PFSK-1 (cell line): ENCODE data around the gene STAB1.
A peak's percentile ranks its signal among the peaks of the same experiment; 100 is the strongest.

Experiments
- FOXP2 ChIP-seq: optimal IDR thresholded peaks from 2 replicates; pipeline ENCODE3; 2011; ENCODE audit warnings: borderline replicate concordance, control low read depth, inconsistent platforms; ENCODE audit not compliant: insufficient read depth; ENCODE audit errors: extremely low read length, extremely low read depth
- POLR2AphosphoS5 ChIP-seq: IDR thresholded peaks from 2 replicates; pipeline ENCODE4 v1.6.1; 2012; ENCODE audit warnings: low read depth, mild to moderate bottlenecking, control low read depth, low read length, moderate library complexity
- REST ChIP-seq, 2 experiments: IDR thresholded peaks; 2 replicates each; pipeline versions ENCODE4 v1.6.1 to v1.8.0; 2011 to 2012; ENCODE audit warnings: low read depth in 2 of 2, low read length in 2 of 2, control low read depth in 1 of 2, inconsistent platforms in 1 of 2, mild to moderate bottlenecking in 1 of 2, moderate library complexity in 1 of 2; ENCODE audit not compliant: insufficient read depth in 1 of 2
- SIN3A ChIP-seq: IDR thresholded peaks from 2 replicates; pipeline ENCODE4 v1.6.1; 2012; ENCODE audit warnings: mild to moderate bottlenecking, low read length, moderate library complexity, borderline replicate concordance; ENCODE audit not compliant: insufficient read depth
- TAF1 ChIP-seq: IDR thresholded peaks from 2 replicates; pipeline ENCODE4 v1.6.1; 2012; ENCODE audit warnings: low read length, control low read depth, borderline replicate concordance; ENCODE audit not compliant: insufficient read depth

GRCh38 chr3:52536369-52537164 is 41.4 kb downstream of the STAB1 start, which contains the start of gene UQCC5:
- TF ChIP-seq TAF1 (peak; percentile 93), REST (IDR thresholded peaks at IDR 0.05; ENCODE audit: insufficient read depth in 1 of 2, low read depth in 2 of 2, low read length in 2 of 2) (0 out of 4 replicates have a peak, but pooled peaks of 1 of the 2 experiments have one; percentile 19), POLR2AphosphoS5 (peak; percentile 96), SIN3A (no peak), FOXP2 (no peak)
